Measurements from ENCODE around the gene CPLANE1.

CPLANE1 gene

DNA sequence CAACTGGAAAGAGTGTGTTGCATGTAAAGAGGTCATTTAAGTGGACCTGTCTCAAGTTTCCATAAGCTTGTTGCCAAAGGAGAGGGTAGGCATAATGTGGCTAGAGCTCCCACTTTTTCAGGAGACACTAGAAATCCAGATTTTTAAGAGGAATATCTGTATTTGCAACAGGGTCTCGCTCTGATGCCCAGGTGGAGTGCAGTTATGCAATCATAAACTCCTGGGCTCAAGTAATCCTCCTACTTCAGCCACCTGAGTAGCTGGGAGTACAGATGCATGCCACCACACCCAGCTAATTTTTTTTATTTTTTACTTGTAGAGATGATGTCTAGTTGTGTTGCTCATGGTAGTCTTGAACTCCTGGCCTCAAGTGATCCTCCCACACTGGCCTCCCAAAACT, 189.1 kb downstream of the CPLANE1 start:
- TF ChIP-seq, protein P1, sequence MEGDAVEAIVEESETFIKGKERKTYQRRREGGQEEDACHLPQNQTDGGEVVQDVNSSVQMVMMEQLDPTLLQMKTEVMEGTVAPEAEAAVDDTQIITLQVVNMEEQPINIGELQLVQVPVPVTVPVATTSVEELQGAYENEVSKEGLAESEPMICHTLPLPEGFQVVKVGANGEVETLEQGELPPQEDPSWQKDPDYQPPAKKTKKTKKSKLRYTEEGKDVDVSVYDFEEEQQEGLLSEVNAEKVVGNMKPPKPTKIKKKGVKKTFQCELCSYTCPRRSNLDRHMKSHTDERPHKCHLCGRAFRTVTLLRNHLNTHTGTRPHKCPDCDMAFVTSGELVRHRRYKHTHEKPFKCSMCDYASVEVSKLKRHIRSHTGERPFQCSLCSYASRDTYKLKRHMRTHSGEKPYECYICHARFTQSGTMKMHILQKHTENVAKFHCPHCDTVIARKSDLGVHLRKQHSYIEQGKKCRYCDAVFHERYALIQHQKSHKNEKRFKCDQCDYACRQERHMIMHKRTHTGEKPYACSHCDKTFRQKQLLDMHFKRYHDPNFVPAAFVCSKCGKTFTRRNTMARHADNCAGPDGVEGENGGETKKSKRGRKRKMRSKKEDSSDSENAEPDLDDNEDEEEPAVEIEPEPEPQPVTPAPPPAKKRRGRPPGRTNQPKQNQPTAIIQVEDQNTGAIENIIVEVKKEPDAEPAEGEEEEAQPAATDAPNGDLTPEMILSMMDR (IDR thresholded peaks at IDR 0.05; ENCODE audit: low read depth, low read length) = no peak

DNA sequence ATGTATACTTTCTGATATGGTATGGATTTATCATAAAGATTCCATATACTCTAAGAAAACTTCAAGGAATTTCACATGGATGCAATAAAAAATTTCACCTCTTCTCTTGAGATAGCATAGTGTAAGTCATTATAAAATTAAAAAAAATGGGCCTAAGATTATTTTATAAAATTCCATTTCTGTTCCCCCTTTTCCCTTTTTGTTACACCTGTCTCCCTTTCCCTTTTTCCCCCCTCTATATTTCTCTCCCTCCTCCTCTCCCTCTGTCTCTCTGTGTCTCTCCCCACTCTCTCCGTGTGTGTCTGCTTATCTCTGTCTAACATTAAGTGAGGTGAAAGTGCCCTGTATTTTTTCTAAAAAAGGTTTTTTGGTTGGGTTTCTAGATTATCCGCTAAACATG, 192.4 kb downstream of the CPLANE1 start:
- no peak for DNase-seq (ENCODE audit: extremely low read depth, low read depth)
- TF ChIP-seq, protein P1 (IDR thresholded peaks at IDR 0.05; ENCODE audit: low read depth, low read length) = no peak

More for the DNA sequence above, 189.1 kb downstream of the CPLANE1 start:
- no peak for DNase-seq (ENCODE audit: extremely low read depth, low read depth)

All from AG09319 (cell line).